Upper lobe of left lung (tissue), 6 donors: Measurements from ENCODE around the gene ACTR1B. TPM values are rescaled to one million over a fixed set of nuclear protein-coding genes. Genes with fewer than 3 reads are reported as not detected.

Experiments
- ATAC-seq, 2 donors: fragments of 200-7000 bp; cut with Tn5 transposase; one replicate each; pipeline ENCODE4 v1.9.1; 2022; ENCODE audit warnings: mild to moderate bottlenecking in 2 of 2, moderate library complexity in 2 of 2; ENCODE audit not compliant: low FRiP score in 2 of 2
- DNase-seq, 2 donors: peaks; one replicate each; pipeline ENCODE4 v3.0.0-alpha.2; 2019 to 2020
- H3K27ac ChIP-seq, 4 donors: fragments of 200-600 bp; sonication (generic); one replicate each; pipeline ENCODE4 v1.5.1; 2016 to 2019
- H3K27me3 ChIP-seq, 4 donors: fragments of 200-600 bp; sonication (generic); one replicate each; pipeline ENCODE4 v1.5.1; 2017 to 2019
- H3K36me3 ChIP-seq, 4 donors: fragments of 200-600 bp; sonication (generic); one replicate each; pipeline ENCODE4 v1.5.1; 2016 to 2019
- H3K4me1 ChIP-seq, 4 donors: fragments of 200-600 bp; sonication (generic); one replicate each; pipeline ENCODE4 v1.5.1; 2018 to 2019
- H3K4me3 ChIP-seq, 4 donors: fragments of 200-600 bp; sonication (generic); one replicate each; pipeline ENCODE4 v1.5.1; 2017 to 2019; ENCODE audit warnings: mild to moderate bottlenecking in 2 of 4, moderate library complexity in 1 of 4
- H3K9me3 ChIP-seq, 4 donors: fragments of 200-600 bp; sonication (generic); one replicate each; pipeline ENCODE4 v1.5.1; 2018 to 2019
- EP300 ChIP-seq, 4 donors: sonication (generic); formaldehyde crosslinking; IDR thresholded peaks; one replicate each; pipeline ENCODE4 v1.5.1; 2017; ENCODE audit warnings: antibody characterized with exemption in 4 of 4, control low read depth in 2 of 4
- POLR2A ChIP-seq, 4 donors: fragments of 450-650 bp; IDR thresholded peaks; one replicate each; pipeline ENCODE4 v1.5.1; 2016 to 2017; ENCODE audit warnings: antibody characterized with exemption in 4 of 4, mild to moderate bottlenecking in 2 of 4
- POLR2AphosphoS5 ChIP-seq, 2 donors: sonication (generic); formaldehyde crosslinking; IDR thresholded peaks; one replicate each; pipeline ENCODE4 v1.5.1; 2017; ENCODE audit warnings: antibody characterized with exemption in 2 of 2
- WGBS, 2 donors: methylation state at CpG; one replicate each; pipeline ENCODE4 v1.1.5; 2017 to 2018; 5-methylcytosine and 5-hydroxymethylcytosine counted together
- total RNA-seq, 6 donors: library from RNA; depleted of rRNA in 4 of 6; stranded (reverse); fragments of >200 nt in 4 of 6; gene quantifications; one replicate each; pipeline versions ENCODE4 v1.1.0 to v1.2.1, GENCODE V29; 2016 to 2021
- TF ChIP-seq, protein P1 (sequence below), 6 experiments: fragments of 450-650 bp in 4 of 6; fragments of 200-600 bp in 2 of 6; sonication (generic) in 2 of 6; IDR thresholded peaks; one replicate each; pipeline ENCODE4 v1.5.1; 2016 to 2019; ENCODE audit warnings: antibody characterized with exemption in 6 of 6
- donor health status: DM: no; HTN: no; CAD: no; lungs with moderate emphysema.
- donor health status: DM: no; HTN: yes; CAD: no; lungs with severe emphysema.

Gene ACTR1B
- total RNA-seq, 6 donors from 2014 or later, result 63.9 to 83.0 (median 69.9) TPM

DNA sequence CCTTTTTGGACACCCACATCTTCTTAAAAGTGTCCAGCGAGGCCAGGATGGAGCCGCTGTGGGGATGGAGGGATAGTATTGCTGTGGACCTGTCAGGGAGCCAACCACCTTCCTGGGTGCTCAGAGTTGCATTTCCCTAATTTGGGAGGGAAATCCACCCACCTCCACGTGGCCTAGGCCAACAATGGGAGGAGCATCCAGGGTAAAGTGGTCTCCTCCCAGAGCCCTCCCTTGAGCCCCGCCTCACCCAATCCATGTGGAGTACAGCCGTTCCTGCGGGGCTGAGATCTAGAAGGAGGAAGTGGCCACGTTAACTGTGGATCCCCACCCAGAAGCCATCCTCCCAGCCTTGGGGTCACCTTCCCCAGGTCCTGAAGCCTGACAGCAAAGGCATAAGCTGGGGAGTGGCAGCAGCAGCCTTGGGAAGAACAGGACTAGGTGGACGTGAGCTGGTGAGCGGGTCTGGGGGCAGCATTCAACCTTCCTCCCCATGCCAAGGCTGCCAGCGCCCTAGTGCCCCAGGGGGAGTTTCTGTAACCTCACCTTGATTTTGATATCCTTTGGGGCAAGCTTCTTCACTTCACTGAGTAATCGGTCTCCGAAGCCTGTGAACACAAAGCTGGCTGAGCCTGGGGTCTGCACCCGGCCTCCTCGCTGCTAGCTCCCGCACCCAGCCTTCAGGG lies 6.8 kb downstream of the ACTR1B start:
- WGBS, 2 donors, result 80 to 89% methylated on average over 12 to 15 of the region's 15 CpGs

DNA sequence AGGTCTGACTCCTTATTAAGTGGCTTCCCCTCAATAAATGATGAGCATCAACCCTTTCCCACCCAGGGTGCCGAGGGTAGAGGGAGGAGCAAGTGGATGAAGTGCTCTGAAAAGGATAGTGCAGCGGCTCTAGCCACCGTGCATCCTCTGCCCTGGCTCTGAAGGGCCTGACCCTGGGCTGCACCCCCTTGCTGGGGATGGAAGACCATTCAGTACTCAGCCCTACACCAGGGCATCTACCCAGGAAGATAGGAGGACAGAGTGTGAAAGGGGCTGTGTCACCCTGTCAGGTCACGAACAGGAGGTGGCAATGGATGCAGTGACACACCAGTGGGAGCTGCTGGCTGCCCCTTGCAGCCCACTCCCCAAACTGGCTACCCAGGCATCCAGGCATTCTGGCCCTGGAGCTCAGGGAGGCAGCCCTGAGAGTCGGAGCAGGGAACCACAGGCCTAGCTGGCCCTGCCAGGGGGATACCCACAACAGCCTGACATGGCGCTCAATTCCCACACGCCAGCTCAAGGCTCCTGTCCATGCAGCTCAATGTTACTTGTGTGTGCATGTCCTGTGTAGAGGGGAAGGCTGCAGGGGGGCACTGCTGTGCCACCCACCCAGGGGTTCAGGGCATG lies 7.6 kb downstream of the ACTR1B start:
- Histone ChIP-seq H3K27me3 (no peaks in the 10 kb centered on the region), H3K36me3 (peaks cover 11 to 69% (median 40%) of the 10 kb centered on the region in 4 donors), H3K27ac (no peak overlapping the region), H3K9me3 (no peaks in the 10 kb centered on the region), H3K4me1 (peaks cover 0 to 7% (median 6%) of the 10 kb centered on the region in 4 donors), H3K4me3 (no peak overlapping the region)
- ATAC-seq (no peak), DNase-seq (peak in 1 of 2 donors; percentile 39)
- TF ChIP-seq, protein P1, sequence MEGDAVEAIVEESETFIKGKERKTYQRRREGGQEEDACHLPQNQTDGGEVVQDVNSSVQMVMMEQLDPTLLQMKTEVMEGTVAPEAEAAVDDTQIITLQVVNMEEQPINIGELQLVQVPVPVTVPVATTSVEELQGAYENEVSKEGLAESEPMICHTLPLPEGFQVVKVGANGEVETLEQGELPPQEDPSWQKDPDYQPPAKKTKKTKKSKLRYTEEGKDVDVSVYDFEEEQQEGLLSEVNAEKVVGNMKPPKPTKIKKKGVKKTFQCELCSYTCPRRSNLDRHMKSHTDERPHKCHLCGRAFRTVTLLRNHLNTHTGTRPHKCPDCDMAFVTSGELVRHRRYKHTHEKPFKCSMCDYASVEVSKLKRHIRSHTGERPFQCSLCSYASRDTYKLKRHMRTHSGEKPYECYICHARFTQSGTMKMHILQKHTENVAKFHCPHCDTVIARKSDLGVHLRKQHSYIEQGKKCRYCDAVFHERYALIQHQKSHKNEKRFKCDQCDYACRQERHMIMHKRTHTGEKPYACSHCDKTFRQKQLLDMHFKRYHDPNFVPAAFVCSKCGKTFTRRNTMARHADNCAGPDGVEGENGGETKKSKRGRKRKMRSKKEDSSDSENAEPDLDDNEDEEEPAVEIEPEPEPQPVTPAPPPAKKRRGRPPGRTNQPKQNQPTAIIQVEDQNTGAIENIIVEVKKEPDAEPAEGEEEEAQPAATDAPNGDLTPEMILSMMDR (IDR thresholded peaks at IDR 0.05), result no peak
- TF ChIP-seq POLR2A (IDR thresholded peaks at IDR 0.05) (no peak), POLR2AphosphoS5 (IDR thresholded peaks at IDR 0.05) (no peak), EP300 (IDR thresholded peaks at IDR 0.05) (no peak)
- 90 to 98% methylated on average over 6 of the region's 7 CpGs for WGBS, 2 donors

More for the DNA sequence above, 6.8 kb downstream of the ACTR1B start:
- Histone ChIP-seq H3K27me3 (no peaks in the 10 kb centered on the region), H3K4me3 (no peak overlapping the region), H3K9me3 (no peaks in the 10 kb centered on the region), H3K27ac (no peak overlapping the region), H3K4me1 (peaks cover 1 to 15% (median 14%) of the 10 kb centered on the region in 4 donors), H3K36me3 (peaks cover 11 to 69% (median 40%) of the 10 kb centered on the region in 4 donors)
- peak in 1 of 2 donors; percentile 32 for DNase-seq
- ATAC-seq, result no peak
- no peak for TF ChIP-seq POLR2AphosphoS5 (IDR thresholded peaks at IDR 0.05)
- TF ChIP-seq, protein P1 (IDR thresholded peaks at IDR 0.05), result no peak
- TF ChIP-seq POLR2A (IDR thresholded peaks at IDR 0.05), result no peak
- no peak for TF ChIP-seq EP300 (IDR thresholded peaks at IDR 0.05)

DNA sequence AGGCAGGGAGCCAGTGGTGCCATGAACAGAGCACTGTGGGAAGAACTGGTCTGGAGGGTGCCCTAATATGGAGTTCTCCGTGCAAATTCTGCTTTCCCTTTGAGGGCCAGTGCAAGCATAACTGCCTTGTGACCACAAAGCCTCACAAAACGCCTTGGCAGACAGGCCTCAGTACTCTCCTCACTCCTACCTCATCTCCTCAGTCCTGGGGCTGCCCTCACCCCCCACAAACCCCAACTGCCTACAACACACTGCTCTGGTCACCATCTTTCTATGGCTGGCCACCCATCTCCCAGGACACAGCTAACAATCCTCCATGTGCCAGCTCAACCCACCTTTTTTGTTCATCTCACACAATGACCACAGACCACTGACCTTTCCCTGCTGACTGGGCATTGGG lies 9.1 kb downstream of the ACTR1B start:
- Histone ChIP-seq H3K36me3 (peaks cover 11 to 73% (median 40%) of the 10 kb centered on the region in 4 donors), H3K27ac (no peak overlapping the region), H3K4me1 (no peaks in the 10 kb centered on the region), H3K27me3 (no peaks in the 10 kb centered on the region), H3K9me3 (no peaks in the 10 kb centered on the region), H3K4me3 (no peak overlapping the region)
- no peak for ATAC-seq
- 91 to 95% methylated on average over 2 of the region's 2 CpGs for WGBS, 2 donors
- TF ChIP-seq, protein P1 (IDR thresholded peaks at IDR 0.05), result no peak
- TF ChIP-seq EP300 (IDR thresholded peaks at IDR 0.05), result no peak
- TF ChIP-seq POLR2AphosphoS5 (IDR thresholded peaks at IDR 0.05), result no peak
- no peak for TF ChIP-seq POLR2A (IDR thresholded peaks at IDR 0.05)
- DNase-seq, result no peak

DNA sequence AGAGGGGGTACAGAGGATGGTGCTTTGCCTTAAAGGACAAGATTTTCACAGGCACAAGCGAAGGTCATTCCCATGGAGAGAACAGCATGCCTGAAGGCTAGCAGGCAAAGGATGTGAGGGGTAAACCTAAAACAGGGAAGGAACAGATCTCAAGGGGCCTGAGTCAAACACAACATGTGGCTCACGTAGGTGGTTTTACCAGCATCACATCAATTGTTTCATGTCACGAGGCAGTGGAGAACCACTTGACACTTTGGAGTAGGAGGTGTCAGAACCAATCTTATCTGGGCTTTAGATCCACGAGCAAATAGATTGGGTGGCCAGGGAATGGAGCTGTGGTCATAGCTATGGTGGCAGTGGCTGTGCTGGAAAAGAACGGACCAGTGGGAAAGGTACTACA lies 9.5 kb downstream of the ACTR1B start:
- no peak overlapping the region for H3K27ac ChIP-seq
- ATAC-seq (no peak), DNase-seq (no peak)
- no peak overlapping the region for H3K4me3 ChIP-seq
- peaks cover 11 to 73% (median 40%) of the 10 kb centered on the region in 4 donors for H3K36me3 ChIP-seq
- H3K27me3 ChIP-seq, result no peaks in the 10 kb centered on the region
- no peaks in the 10 kb centered on the region for H3K4me1 ChIP-seq
- 79 to 90% methylated on average over 5 of the region's 5 CpGs for WGBS, 2 donors
- TF ChIP-seq EP300 (IDR thresholded peaks at IDR 0.05), result no peak
- TF ChIP-seq POLR2AphosphoS5 (IDR thresholded peaks at IDR 0.05), result no peak
- TF ChIP-seq, protein P1 (IDR thresholded peaks at IDR 0.05), result no peak
- no peak for TF ChIP-seq POLR2A (IDR thresholded peaks at IDR 0.05)
- no peaks in the 10 kb centered on the region for H3K9me3 ChIP-seq
